Astrocyte (in vitro differentiated cells and primary cell): ENCODE measurements around the gene CCND2.

Source experiments
- CTCF ChIP-seq: IDR thresholded peaks from 2 replicates; pipeline ENCODE4 v1.5.1; 2011; ENCODE audit warnings: low read depth, mild to moderate bottlenecking, inconsistent platforms, low read length, moderate library complexity; ENCODE audit not compliant: insufficient read depth
- EZH2 ChIP-seq: IDR thresholded peaks from 2 replicates; pipeline ENCODE4 v1.6.1; 2012; ENCODE audit warnings: mild to moderate bottlenecking, low read length, inconsistent platforms; ENCODE audit not compliant: insufficient read depth

GRCh38 chr12:4289231-4289878 lies 15.8 kb downstream of the CCND2 start:
- TF ChIP-seq CTCF (no peak), EZH2 (no peak)
